Measurements from ENCODE around the gene SPINDOC.
A peak's percentile ranks its signal among the peaks of the same experiment; 100 is the strongest.
"Not testable (repeated sequence)": the region's sequence is repeated elsewhere in the genome, so short reads cannot be mapped to it uniquely, and the experiment has no call there.

The SPINDOC gene, protein sequence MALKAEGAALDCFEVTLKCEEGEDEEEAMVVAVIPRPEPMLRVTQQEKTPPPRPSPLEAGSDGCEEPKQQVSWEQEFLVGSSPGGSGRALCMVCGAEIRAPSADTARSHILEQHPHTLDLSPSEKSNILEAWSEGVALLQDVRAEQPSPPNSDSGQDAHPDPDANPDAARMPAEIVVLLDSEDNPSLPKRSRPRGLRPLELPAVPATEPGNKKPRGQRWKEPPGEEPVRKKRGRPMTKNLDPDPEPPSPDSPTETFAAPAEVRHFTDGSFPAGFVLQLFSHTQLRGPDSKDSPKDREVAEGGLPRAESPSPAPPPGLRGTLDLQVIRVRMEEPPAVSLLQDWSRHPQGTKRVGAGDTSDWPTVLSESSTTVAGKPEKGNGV

DNA sequence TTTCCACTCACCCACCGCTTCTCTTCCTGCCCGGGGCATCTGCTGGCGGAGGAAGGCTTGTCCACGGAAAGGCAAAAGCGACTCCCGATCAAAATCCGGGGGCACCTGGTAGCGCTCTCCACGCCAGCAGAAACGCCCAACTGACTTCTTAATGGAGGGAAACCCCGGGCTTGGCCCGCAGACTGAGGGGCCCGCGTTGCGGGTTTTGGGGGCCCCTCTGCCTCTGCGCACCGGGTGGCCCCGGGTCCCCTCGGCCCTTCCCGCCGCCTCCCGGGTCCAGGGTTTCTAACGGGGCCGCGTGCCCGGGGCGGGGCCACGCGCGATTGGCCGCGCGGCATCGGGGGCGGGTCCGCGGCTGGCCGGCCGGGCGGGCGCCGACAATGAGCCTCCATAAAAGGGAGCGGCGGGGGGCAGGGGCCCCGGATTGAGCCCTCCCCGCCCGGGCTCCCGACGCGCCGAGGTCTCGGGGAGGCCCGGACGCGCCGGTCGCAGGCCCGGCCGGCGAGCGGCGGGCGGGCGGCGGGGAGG is at the start of gene SPINDOC:
SPINDOC (plus strand) TSS at position 422 of the 528 bp plus-strand sequence. CDS start 231 bp downstream, outside the sequence.
- peak; percentile 74 to 82 for DNase-seq

DNA sequence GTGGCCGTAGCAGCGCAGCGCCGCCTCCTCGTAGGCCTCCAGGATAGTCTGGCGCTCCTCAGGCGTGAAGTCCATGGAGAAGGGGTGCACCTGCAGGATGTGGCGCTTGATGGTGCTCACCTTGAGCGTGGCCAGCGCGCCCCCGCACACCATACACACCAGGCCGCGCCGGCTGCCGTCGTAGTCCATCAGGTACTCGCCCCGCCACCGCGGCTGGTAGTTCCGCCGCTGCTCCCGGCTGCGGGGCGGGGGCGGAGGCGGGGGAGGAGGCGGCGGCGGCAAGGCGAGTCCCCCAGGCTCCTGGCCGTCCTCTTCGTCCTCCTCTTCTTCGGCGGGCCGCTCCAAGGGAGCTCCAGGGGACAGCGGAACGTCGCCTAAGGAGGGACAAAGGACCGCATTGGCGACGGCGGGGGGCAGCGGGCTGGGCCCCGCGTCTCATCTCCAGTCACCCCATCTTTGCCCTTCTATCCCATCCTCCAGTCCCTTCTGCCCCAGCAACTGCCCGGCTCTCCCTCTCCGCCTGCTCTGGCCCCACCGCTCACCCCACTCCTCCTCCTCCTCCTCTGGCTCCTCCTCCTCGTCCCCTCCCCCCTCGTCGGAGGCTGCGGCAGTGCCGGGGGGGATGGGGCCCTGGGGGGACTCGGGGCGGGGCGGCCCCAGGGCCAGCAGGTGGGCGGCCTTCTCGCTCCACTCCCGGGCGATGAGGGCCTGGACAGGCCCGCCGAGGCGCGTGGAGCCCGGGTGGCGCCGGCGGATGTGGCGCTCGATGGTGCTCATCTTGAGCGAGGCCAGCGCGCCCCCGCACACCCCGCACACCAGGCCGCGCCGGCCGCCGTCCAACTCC is 49.5 kb upstream of the SPINDOC start:
- no peak for DNase-seq

DNA sequence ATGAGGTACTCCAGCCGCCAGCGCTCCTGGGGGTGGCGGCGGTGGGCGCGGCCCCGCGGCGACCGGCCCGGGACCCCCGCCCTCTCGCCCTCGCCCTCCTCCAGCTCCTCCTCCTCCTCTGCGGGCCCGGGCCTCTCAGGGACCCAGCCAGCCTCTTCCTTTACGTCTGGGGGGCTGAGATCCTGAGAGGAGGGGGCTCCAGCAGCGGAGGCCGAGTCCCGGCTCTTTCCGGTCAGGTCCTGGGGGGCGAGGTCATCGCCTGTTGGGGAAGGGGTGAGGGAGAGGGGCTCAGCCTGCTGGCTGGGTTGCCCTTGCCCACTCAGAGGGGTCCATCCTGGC is 48.9 kb upstream of the SPINDOC start:
- DNase-seq: no peak

DNA sequence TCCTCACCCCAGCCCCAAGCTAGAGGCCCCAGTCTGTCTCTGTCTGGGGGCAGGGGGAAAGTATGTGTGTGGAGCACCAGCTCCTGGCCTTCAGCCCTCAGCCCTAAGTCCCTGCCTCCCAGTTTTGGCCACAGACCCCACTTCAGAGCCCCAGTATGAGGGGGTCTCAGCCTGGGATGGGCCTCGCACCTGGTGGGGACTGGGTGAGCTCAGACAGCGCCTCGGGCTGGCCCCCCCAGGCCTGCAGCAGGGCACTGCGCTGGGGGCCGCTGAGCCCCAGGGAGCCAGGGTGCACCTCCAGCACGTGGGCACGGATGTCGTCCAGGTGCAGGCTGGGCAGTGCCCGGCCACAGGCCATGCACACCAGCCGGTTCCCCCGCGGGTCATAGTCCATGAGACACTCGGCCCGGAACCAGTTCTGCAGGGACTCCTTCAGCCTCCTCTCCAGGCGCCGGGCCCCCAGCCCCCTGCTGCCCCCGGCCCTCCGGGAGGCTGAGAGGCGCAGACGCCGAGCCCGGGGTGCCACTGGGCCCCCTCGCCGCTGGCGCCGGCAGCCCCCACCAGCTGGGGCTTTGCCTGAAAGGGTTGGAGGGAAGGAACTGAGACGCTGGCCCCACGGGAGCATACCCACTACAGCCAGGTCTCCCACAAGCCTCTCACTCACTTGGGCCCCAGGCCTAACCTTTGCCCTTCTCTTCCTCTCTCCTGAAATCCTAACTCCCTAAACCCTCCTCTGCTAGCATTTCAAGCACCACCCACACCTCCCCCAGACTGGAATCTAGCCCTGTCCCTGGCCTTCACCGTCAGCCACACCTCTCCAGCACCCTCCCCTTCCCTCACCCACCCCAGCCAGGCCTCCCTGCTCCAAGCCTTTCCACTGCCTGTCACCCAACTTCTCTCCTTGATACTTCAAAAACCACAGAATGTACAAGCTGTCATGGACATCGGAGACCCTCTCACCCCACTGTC is 48.3 kb upstream of the SPINDOC start:
- DNase-seq: no peak

DNA sequence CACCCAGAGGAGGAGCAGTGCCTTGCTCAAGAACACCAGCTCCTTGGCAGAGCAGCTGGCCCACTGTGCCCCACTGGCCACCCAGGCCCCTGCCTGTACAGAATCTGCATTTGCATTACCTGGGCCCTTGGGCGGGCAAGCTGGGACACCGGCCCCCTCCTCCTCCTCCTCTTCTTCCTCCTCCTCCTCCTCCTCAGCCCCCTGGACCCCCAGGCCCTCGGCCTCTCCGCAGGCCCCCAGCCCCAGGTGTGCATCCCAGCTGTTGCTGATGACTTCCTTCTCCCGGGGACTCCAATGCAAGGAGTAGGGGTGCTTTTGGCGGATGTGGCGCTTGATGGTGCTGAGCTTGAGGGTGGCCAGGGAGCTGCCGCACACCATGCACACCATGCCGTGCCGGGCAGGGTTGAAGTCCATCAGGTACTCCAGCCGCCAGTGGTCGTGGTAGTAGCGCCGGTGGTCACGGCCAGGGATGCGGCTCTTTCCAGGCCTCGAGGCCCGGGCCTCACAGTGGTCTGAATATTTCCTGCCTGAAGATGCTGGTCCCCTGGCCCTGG is 47.5 kb upstream of the SPINDOC start:
- no peak for DNase-seq

DNA sequence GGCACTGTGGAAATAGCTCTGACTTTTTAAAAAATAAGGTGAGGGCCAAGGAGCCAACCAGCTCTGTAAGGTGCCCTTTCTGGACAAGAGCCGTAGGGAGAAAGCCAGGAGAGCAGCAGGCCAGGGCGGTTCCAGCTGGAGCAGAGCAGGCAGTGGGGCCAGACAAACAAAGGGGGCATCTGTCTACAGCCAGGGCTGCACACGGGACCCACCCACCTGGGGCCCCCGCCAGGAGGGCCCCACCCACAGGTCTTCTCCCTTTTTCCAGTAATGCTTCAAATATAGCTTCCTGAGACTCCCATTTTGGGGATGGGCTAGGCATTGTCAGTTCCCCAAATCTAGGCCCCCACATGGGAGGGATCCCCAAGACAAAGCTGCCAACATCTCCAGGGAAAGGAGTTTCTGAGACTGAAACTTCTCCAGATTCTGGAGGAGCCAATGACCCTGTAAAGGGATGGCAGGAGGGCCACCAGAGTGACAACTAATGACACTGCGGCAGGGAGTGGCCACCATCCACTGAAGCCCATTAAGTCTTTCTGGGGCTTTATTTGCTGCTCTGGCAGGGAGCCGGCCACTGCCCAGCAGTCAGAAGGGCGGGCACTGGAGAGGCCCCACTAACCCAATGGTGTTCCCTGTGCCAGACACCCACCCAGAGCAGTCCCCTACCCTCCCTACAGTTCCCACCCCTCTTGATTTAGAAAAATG is 46.6 kb upstream of the SPINDOC start:
- DNase-seq: no peak

DNA sequence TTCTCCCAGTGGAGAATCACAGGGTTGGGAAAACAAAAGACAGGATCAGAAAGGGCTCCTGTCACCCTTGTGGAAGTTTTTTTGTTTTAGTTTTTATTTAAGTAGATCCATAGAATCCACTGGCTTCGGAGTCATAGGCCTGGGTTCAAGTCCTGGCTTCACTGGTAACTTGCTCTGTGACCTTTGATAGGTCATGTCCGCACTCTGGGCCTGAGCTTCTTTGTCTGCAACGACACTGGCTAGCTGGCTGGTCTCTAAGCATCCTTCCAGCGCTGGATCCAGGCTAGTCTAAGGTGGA is 46.0 kb upstream of the SPINDOC start:
- DNase-seq: no peak

DNA sequence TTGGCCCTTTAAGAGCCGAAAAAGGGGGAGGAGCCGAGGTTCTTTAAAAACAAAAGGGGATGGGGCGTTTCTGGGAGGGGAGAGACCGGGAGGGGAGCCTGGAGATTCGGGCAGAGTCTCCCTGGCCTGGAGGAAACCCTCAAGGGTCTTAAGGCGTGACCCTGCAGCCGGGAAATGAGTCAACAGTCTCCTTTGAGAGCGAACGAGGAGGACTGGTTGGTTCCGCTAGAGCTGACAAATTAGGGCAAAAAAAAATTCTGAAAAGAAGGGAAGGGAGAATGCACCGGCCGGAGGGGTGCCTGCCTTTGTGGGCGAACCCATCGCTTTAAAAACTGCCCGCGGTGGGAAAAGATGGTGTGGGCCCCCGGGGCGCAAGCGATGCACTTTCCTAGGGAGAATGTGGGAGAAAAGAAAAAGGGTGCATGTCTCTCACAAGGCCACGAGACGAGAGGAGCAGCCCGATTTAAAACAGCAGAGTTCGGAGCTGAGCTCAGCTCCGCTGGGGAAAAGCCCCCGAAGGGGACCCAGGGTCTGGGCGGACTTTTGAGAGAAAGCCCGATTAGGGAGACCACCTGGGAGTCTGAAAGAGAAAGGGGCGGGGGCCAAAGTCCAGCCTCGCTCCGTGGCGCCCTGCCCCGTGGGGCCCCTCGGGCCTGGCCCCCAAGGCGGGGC is 45.6 kb upstream of the SPINDOC start:
- peak; percentile 47 to 49 for DNase-seq

DNA sequence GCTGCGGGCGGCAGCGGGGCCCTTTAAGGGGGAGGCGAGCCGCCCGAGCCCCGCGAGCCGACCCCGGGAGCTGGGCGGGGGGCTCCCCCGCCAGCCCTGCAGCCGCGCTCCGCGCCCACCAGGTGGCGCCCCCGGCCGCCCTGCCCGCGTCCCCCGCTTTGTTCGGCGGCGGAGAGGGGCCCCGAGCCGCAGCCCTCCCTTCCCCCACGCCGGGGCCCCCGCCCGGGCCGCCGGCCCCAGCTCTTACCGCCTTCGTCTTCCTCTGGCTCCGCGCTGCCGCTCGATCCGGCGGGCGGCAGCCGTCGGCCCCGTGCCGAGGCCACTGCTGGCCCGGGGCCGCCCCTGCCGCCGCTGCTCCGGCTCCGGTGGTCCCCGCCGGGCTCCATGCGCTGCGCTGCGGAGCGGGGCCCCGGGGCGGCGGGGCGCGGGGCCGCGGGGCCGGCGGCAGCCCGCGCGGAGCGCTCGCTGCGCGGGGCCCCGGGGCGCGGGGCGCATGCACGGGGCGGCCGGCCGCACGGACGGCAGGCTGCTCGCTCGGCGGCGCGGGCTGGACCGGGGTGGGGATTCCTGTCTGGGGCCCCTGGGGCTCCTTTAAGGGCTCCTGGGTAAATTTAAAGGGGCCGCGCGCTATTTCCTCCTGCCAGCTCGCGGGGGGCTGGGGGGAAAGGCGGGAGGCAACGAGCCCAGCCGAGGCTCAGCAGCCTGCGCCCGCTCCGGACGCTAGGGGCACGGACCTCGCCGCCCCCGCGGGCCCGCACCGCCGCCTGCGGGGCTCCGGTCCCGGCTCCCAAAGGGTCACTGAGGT is 44.8 kb upstream of the SPINDOC start, which contains the start of gene ZFTA:
ZFTA (minus strand) TSS at position 539 of the 805 bp plus-strand sequence; CDS start at position 386, 153 bp downstream.
- DNase-seq: peak; percentile 69 to 70

DNA sequence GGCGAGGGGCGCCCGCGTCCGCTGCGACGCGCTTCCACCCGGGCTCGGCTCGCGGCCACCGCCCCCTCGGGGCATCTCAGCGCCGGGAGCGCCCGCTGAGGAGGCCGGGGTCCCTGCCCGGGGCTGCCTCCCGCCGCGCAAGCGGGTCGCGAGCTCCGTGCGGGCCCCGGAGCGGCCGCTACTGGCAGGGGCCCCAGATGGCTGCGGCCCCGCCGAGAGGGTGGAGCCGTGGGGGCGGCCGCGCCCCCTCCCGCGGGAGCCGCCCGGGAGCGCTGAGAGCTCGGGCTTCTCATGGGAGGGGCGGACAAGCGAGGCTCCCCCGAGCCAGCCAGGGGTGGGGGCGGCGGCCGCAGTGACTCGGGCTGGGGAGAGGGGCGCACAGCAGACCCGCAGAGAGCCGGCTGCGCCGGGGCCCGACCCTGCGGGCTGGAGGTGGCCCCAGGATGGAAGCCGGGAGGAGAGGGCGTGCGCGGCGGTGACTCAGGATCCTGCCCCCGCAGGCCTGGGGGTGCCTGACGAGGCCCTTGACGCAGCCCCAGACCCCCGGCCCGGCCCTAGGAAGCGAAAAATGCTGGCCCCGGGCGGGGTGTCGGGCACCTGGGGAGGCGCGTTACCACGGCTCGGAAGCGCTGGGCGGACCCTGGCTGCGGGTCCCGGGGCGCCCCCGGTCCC is 44.1 kb upstream of the SPINDOC start:
- DNase-seq: peak; percentile 44 to 49

DNA sequence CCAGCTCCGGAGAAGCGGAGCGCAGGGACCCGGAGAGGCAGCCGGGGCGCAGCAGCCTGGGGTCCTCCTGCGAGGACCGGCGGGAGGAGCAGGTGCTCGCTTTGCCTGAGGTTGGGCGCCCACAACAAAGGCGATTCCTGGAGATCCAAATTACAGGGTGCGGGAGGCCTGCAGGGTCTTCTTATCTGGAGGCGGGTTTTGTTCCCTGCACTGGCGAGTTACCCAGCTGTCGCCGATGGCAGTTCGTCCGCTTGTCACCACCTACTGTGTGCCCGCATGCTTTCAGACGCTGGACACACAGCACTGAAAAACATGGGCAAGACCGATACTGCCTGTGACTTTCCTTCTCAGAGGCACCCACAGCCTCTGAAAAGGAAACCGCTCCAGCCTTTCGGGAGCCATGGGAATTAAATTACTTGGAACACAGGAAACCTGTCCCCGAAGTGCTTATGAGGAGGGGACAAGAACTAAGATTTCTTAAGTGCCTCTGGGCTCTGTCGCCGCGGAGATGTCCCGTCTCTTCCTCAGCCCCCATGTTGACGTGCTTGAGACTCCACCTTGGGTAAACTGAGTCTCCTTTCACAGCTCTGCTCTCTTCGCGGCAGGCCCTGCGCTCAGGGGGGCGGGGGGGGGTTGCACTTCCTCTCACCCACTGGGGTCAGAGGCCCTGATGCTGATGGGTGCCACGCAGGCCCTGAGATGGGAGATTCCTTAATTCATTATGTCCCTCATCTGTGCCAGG is 43.4 kb upstream of the SPINDOC start:
- DNase-seq: no peak

DNA sequence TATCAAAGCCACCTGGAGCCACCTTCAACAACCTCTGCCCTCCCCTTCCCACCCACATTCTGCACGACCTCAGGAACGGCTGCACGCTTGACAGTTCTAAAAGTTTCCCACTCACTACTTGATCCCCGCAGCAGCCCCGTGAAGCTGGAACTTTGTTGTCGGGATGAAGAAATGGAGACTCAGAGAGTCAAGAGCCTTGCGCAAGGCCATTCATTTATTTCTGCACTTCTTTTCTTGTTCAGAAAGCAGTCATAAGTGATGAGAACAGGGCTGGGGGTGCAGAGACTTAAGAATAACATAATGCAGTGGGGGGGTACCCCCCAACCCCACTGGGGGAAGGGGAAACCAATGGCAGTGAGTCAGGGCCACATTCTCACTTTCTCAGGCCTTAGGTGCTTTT is 42.5 kb upstream of the SPINDOC start:
- DNase-seq: no peak

DNA sequence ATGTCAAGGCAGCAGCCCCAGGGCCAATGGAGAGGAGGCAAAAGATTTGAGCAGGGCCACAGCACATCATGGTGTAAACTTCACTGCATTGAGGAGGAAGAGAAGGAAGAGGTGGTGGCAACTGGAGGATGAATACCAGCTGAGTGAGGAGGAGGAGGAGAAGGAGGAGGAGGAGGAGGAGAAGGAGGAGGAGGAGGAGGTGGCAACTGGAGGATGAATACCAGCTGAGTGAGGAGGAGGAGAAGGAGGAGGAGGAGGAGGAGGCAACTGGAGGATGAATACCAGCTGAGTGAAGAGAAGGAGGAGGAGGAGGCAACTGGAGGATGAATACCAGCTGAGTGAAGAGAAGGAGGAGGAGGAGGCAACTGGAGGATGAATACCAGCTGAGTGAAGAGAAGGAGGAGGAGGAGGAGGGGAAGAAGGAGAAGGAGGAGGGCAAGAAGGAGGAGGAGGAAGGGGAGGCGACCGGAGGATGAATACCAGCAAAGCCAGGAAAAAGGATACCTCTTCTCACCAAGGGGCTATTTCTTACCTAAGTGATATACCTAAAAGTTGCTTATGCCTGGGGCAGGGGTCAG is 41.4 kb upstream of the SPINDOC start:
- not testable (repeated sequence) for DNase-seq

DNA sequence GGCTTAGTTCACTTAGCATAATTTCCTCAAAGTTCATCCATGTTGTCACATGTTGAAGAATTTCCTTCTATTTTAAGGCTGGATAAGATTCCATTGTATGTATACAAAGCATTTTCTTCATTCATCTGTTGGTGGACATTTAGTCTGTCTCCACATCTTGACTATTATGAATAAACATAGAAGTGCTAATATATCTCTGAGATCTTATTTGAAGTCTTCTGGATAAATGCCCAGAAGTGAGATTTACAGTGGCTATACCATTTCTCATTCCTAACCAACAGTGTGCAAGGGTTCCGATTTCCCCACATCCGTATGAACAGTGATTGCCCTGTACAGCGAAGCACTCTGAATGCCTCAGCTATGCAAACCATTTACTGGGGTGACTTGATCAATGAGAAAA is 38.1 kb upstream of the SPINDOC start:
- DNase-seq: no peak

DNA sequence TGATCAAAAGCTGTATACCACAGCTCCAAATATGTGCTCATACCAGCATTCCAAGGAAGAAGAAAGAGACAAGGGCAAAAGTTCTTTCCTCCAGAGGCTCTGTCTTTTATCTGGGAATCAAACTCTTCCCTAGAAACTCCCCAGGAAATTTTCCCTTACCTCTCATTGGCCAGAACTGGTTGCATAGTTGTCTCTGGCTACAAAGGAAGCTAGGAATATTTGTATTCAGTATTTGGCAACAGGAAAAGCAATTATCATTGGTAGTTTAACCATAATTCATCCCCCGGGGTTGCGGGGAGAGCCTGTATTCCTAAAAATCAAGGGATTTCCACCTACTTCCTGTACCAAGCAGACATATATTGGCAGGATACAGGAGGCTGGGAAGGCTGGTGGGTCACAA is 34.2 kb upstream of the SPINDOC start:
- no peak for DNase-seq

DNA sequence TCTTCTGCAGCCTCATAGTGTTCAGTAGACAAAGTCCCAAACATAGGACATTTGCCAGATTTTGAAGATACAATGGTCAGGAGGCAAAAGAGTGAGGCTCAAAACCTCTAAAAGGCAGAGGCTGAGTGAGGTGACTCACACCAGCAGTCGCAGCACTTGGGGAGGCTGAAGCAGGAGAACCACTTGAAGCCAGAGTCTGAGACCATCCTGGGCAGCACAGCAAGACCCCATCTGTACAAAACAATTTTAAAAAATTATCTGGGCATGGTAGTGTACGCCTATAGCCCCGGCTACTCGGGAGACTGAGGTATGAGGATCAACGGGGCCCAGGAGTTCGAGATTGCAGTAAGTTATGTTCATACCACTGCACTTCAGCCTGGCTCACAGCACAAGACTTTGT is 30.5 kb upstream of the SPINDOC start:
- no peak for DNase-seq

DNA sequence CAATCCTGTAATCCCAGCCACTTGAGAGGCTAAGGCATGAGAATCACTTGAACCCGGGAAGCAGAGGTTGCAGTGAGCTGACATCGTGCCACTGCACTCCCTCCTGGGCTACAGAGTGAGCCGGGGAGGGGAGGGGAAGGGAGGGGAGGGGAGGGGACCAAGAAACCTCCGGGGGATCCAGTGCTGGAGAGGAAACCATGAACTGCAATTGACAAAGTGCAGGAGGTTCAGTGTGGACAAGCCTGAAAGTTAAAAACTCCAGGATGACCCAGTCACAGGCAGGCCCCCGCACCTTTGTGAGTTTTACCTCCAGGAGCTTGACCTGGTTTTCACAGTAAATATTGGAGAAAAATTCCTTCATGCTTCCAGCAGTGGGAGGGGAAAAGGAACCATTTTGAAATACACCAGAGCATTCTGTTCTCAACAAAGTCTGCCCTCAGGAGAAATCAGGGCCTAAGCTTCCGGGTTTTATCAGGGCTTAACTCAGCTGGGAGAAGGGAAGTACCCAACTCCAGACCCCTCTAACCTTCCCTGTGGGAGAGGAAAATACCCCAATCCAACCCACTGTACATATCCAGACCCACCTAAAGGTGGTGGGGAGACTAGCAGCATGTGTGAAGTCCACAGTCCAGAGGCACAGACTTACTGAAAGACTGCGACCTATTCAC is 29.2 kb upstream of the SPINDOC start:
- DNase-seq: no peak

DNA sequence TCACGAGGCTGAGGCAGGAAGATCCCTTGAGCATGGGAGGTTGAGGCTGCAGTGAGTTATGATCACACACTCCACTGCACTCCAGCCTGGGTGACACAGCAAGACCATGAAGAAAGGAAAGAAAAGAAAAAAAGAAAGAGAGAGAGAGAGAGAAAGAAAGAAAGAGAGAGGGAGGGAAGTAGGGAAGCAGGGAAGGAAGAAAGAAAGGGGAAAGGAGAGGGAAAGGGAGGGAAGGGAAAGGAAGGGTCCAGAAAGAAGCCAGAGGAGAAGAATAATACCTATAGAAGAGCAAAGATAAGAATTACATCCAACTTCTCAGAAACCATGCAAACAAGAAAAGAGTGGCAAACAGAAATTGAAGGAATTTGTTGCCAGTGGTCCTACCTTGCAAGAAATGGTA is 27.4 kb upstream of the SPINDOC start:
- no peak for DNase-seq
